Fibroblast of the aortic adventitia (primary cell): Measurements from ENCODE around the gene EEFSEC. TPM values are rescaled to one million over a fixed set of nuclear protein-coding genes. Genes with fewer than 3 reads are reported as not detected.

Experiments used
- DNase-seq: peaks from one replicate; pipeline ENCODE4 v3.0.0-alpha.2; 2010; ENCODE audit warnings: low read depth
- H3K4me3 ChIP-seq: 2 replicates; pipeline ENCODE4 v1.5.1; 2011; ENCODE audit warnings: low read depth, mild to moderate bottlenecking, control low read depth, low read length, moderate library complexity
- total RNA-seq: library from RNA; depleted of rRNA; stranded (reverse); fragments of >200 nt; gene quantifications from 2 replicates; pipeline ENCODE4 v1.2.3, GENCODE V29; 2012; ENCODE audit warnings: low replicate concordance
- TF ChIP-seq, protein P1 (sequence below): IDR thresholded peaks from 2 replicates; pipeline ENCODE4 v1.5.1; 2011; ENCODE audit warnings: mild to moderate bottlenecking, low read length, control low read depth, inconsistent platforms; ENCODE audit not compliant: insufficient read depth

The EEFSEC gene
- total RNA-seq, 1 donor = 8.1 TPM

DNA sequence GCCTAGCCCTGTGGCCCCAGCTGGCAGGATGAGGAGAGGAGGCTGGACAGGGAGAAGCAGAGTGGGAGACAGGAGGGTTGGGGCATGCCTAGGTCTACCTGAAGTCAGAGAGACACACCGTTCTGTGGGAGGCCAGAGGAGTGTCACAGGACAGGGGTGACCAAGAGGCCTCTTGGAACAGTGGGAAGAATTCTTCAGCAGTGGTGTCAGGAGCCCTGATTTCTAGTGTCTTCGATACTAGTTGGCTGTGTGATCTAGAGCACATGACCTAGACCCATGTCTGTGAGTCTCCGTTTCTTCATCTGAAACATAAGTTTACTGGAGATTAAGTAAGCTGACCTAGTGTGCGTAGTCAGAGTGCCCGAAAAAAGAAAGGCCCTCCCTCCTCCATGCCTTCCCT, 92.2 kb downstream of the EEFSEC start:
- H3K4me3 ChIP-seq = no peak overlapping the region
- TF ChIP-seq, protein P1, sequence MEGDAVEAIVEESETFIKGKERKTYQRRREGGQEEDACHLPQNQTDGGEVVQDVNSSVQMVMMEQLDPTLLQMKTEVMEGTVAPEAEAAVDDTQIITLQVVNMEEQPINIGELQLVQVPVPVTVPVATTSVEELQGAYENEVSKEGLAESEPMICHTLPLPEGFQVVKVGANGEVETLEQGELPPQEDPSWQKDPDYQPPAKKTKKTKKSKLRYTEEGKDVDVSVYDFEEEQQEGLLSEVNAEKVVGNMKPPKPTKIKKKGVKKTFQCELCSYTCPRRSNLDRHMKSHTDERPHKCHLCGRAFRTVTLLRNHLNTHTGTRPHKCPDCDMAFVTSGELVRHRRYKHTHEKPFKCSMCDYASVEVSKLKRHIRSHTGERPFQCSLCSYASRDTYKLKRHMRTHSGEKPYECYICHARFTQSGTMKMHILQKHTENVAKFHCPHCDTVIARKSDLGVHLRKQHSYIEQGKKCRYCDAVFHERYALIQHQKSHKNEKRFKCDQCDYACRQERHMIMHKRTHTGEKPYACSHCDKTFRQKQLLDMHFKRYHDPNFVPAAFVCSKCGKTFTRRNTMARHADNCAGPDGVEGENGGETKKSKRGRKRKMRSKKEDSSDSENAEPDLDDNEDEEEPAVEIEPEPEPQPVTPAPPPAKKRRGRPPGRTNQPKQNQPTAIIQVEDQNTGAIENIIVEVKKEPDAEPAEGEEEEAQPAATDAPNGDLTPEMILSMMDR = no peak
- DNase-seq = no peak

DNA sequence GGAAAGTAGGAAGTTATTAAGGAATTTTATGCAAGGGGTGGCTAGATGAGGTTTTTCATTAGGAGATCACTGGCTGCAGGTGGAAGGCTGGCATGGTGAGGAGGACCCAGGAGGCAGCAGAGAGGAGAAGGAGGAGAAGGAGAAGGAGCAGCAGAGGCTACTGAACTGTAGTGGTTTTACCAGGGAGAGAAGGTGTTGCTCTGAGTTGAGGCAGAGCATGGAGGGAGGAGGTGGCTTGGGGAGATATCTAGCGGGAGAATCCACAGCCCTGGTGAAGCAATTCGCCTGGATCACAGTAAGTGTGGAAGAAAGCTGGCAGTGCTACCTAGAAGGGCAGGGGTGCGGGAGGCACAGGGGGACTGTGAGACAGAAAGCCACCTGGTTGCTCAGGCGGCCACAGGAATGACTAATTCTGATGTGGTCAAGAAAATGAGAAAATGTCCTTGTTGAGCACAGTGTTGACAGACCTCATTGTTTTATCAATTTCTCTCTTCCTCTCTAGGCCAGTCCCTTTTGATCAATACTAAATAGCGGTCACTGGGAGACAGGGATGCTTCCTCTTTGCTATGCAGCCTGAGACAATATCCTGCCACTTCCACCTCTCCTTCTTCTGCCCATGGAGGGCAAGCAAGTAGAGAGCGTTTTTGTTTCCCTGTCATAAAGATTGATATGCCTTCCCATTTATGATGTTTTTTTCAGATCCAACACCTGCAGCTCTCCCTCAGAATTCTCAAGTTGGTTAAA, 94.6 kb downstream of the EEFSEC start:
- H3K4me3 ChIP-seq = no peak overlapping the region
- TF ChIP-seq, protein P1 = no peak
- DNase-seq = no peak

DNA sequence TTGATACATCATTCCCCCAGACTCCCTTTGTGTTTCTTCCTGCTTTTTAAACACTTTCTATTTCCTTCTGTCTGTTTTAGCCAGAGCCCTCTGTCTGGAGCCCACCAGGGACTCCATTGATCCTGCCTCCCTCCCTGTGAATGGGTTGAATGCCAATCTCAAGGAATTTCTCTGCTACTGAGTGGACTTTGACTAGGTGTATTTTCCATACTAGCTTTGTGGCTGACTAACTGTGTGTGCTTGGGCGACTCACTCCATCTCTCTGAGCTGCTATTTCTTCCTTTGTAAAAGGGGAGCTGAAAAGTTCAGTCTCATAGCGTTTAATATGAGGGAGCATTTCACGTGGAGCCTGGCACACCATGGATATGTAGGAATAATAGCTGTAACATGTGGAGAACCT, 98.8 kb downstream of the EEFSEC start:
- H3K4me3 ChIP-seq = no peak overlapping the region
- no peak for DNase-seq
- TF ChIP-seq, protein P1 = no peak

DNA sequence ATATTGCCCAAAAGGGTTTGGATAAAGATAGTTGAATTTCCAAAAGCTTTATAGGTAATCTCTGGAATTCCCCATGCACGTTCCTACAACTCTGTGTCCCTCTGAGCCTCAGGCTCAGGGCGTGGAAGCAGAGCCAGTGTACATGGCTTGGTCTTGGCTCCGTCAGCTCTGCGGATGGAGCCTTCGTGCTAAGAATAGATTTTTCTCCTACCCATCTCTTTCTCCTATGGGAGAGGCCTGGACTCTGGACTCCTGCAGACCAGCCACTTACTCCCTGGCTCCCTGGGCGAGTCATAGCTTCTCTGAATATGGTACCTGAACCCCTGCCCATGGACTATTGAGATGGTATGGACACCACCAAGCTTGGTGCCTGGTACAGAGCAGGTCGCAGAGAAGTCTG, 99.9 kb downstream of the EEFSEC start:
- H3K4me3 ChIP-seq = no peak overlapping the region
- TF ChIP-seq, protein P1 = no peak
- no peak for DNase-seq

- TF ChIP-seq, protein P1 = no peak
- DNase-seq = no peak
Measured at GRCh38 chr3:128254066-128254590, 100.8 kb downstream of the EEFSEC start.

GRCh38 chr3:128254967-128255366, 101.7 kb downstream of the EEFSEC start:
- no peak overlapping the region for H3K4me3 ChIP-seq
- TF ChIP-seq, protein P1 = no peak
- no peak for DNase-seq

More at GRCh38 chr3:128254066-128254590, 100.8 kb downstream of the EEFSEC start:
- no peak overlapping the region for H3K4me3 ChIP-seq

- no peak overlapping the region for H3K4me3 ChIP-seq
- no peak for DNase-seq
- TF ChIP-seq, protein P1 = no peak
Measured at GRCh38 chr3:128256131-128256530, 102.8 kb downstream of the EEFSEC start.
